Sciatic nerve (tissue), 2 donors: ENCODE data around the gene FHL1. TPM values are rescaled to one million over a fixed set of nuclear protein-coding genes. Genes with fewer than 3 reads are reported as not detected.

Source experiments
- ATAC-seq: fragments of 200-7000 bp; cut with Tn5 transposase; one replicate; pipeline ENCODE4 v1.9.1; 2020; ENCODE audit warnings: mild to moderate bottlenecking, moderate library complexity
- DNase-seq: peaks from one replicate; pipeline ENCODE4 v3.0.0-alpha.2; 2020; ENCODE audit warnings: low spot score
- intact Hi-C: fragments of 100-400 bp; cut with DNase I; formaldehyde crosslinking; loops from one replicate; pipeline ENCODE4 v1.14.2; 2022
- total RNA-seq: library from RNA; stranded (reverse); fragmentation: NEBNext Ultra II Directional; extraction: Animal tissue kit (Norgen Biotek cat#: 25700); gene quantifications from one replicate; pipeline ENCODE4 v1.2.1, GENCODE V29; 2021
- donor health status: DM: no; HTN: no; CAD: no.
- donor health status: DM: no; HTN: no; CAD: no.

Gene FHL1
- total RNA-seq, 1 donor from 2014 or later: 174 TPM

DNA sequence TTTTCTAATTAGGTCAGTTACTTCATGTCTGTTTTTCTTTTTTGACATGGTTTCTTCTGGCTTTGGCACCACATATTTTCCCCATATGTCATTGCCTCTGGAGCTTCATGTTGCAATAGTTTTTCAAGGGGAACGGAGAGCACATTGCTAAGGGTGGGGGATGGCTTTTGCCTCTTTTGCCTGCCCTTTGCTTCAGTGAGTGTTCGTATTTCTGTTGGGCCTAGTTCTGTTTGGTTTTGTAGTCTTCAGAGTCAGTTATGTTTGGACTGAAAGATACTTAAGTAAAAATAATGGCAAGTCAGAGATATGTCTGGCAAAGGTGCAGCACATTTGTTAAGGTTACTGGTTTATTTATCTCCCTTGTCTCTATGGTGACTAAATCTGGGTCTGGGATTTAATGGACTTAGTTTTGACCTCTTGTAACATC is 29.1 kb downstream of the FHL1 start:
- ATAC-seq (peak; percentile 97), DNase-seq (no peak)
- intact Hi-C loops: no loop called here

DNA sequence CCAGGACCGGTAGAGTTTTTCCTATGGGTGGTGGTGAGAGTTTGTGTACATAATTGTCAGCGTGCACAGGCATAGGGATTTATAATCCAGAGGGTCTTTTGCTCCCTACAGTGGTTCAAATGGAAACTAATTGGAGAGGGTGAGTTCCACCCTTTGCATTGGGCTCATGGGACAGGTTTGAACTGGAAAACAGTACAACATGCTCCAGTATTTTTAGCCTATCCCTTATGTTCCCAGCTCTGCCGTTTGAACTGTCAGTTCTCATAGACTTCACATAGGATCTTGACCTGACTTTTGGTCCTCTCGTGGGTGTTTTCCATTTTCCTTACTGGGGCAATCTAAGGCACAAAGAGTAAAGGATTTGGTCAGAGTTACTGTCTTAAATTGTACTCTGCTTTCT is 31.8 kb downstream of the FHL1 start:
- no peak for DNase-seq
- intact Hi-C loops: no loop called here
- ATAC-seq: no peak

DNA sequence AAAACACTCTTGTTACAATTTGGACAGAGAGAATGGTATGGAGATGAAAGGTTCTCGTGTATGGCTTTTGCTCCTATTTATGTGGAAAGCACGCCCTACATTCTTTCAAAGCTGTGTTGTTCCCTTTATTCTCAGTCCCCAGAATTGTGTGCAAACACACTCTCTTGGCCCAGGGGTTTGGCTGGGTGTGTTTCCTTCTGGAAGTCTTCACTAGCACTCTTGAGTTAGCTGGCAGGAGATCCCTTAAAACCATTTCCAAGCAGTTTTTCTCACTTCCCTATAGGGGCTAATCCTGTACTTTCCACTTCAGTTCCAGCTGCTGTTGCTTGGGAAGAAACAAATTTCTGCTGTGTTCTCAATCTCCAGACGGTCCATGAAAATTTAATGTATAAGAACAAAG is 35.1 kb downstream of the FHL1 start:
- ATAC-seq: peak; percentile 59
- intact Hi-C loops: no loop called here
- no peak for DNase-seq

- ATAC-seq (peak; percentile 54), DNase-seq (no peak)
- intact Hi-C loops: no loop called here
These were observed 35.8 kb downstream of the FHL1 start for GRCh38 chrX:136183172-136183571.

GRCh38 chrX:136183917-136184316 is 36.6 kb downstream of the FHL1 start:
- intact Hi-C loops: no loop called here
- DNase-seq: no peak
- ATAC-seq: peak; percentile 53

- intact Hi-C loops: no loop called here
- ATAC-seq: no peak
- no peak for DNase-seq
These were observed 38.2 kb downstream of the FHL1 start for GRCh38 chrX:136185401-136186022.

DNA sequence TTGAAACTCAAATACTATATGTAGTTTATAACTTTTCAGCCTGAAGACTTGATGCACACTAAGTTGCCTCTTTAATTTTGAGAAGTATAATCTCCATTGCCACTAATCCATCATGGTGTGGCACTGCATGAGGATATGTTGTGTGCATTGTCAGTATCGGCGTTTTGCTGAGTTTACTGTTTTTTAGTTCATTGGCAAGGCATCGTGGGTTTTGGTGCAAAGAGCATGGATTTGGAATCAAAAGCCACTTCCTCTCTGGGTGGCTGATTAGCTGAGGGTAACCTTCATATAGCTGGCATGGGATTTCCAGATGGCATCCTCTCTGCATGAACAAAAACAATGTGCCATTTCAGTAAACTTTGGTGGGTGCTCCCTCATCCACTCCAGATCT is 38.7 kb downstream of the FHL1 start:
- intact Hi-C loops: no loop called here
- DNase-seq (no peak), ATAC-seq (no peak)

DNA sequence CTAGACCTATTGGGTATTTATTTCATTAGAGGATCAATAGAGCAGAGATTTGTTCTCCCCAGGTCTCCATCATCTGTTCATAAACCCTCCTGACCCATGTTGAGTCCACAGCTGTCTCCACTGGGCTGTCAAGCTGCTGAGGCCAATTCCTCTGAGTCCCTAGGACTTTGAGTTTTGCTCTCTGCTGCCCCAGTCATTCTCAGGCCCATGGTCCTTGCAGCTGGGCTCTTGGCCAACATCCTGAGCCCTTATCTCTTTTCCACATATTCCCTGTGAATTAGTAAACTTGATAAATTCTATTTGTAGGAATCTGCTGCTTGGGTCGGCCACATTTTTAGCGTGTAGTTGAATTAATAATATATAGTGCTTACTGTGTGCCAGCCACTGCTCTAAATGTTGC is 41.9 kb downstream of the FHL1 start:
- ATAC-seq (no peak), DNase-seq (no peak)
- intact Hi-C loops: no loop called here

- DNase-seq: no peak
These were observed 42.8 kb downstream of the FHL1 start for GRCh38 chrX:136190038-136190713.

DNA sequence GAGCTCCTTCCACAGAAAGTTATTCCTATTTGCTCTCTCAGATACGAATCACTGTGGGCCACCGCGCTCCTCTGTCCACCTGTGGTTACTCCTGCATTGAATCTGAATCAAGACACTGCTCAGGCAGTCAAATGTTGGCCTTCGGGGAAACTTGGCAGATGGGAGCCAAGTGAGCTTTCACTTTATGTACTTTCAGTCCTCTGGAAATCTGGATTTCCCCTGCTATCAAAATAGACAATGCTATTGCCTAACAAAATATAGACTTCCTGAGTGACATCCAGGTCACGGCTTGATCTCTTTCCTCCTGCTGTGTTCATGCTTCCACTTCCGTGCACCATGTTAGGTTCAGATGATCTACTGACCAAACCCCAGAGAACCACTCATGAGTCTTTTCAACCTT is 43.8 kb downstream of the FHL1 start:
- intact Hi-C loops: no loop called here
- DNase-seq (no peak), ATAC-seq (peak; percentile 33)

More at GRCh38 chrX:136190038-136190713, 42.8 kb downstream of the FHL1 start:
- ATAC-seq: no peak
- intact Hi-C loops: no loop called here

GRCh38 chrX:136192135-136192534 is 44.8 kb downstream of the FHL1 start:
- ATAC-seq: no peak
- intact Hi-C loops: no loop called here
- no peak for DNase-seq

DNA sequence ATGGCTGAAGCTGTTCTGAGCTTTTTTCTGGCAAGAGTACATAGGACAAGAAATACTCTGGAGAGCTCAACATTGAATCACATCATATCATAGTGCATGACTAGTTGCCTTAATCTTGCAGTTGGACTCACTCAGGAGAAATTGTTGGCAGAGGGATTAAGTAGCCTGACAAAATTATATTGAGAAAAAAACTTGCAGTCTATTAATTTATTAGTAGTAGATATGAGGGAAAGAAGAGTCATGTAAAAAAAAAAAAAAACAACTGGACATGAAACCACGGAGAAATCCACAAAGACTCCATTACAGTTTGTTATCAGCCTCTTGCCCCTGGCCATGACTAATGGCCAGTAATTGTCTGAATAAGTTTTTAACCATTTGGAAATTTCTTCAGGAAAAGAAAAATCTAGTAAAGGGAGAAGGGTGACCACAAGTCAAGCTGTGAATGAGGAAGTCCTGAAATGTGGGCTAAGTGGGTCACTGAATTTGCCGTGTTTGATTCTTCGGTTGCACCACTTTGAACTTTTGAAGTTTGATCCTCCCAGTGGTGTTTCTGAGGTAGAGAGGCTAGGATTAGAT is 45.6 kb downstream of the FHL1 start:
- ATAC-seq (peak; percentile 55), DNase-seq (no peak)
- intact Hi-C loops: no loop called here

- intact Hi-C loops: no loop called here
- DNase-seq: no peak
- ATAC-seq: no peak
These were observed 46.4 kb downstream of the FHL1 start for GRCh38 chrX:136193771-136194170.

DNA sequence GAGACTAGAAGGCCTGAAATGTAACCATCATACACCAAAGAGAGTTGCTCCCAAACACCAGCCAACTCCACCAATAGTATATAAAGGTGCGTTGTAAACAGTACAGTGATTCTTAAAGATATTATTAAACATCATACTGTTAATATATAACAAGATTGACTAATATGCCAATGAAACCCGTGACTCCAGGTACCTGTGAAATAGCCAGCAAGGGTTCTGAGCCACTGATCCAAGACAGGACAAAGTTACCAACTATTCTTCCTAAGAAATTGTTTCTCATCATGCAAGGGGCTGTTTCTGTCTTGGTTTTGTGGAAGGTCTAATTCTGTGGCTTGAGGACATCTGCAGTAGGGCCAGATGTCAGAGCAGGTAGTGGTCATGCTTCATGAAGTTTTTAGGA is 47.2 kb downstream of the FHL1 start:
- ATAC-seq: no peak
- intact Hi-C loops: no loop called here
- no peak for DNase-seq

DNA sequence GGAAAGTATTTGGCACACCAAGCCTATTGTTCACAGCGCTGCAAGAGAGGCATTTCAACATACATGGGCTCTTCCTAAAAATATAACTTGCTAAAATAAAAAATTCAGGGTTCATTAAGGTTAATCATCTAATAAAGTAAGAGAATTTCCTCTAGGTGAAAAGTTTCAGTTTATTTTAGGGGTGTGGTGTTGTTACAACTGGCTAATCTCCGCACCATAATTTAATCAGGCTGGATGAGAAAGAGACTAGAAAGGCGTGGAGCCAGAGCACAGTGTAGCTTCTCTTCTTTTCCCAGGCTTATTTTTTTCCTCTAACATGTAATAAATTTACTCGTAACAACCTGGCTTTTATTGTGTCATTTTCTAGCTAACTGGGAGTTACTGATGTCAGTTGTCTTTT is 47.9 kb downstream of the FHL1 start:
- ATAC-seq (peak; percentile 7), DNase-seq (no peak)
- intact Hi-C loops: no loop called here

DNA sequence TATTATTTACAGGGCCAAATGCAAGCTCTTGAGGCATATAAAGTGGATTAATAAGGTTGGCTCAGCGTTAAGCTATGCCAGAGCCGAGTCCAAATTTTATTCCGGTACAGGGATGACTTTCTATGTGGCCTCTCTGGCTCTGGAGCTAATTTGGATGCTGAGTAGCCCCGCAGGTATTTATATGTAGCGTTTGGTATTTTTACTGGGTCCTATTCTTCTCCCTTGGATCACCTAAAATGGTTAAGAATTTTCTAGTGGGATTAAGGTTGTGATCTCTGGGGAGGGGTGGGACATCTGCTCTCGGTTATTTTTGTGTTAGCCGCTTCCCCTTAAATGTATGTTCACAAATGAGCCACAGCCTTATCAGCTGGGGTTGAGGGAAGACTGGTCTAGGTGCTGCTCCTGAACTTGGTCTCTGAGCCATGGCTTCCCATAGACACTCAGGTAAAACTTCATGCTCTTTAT is 49.4 kb downstream of the FHL1 start:
- ATAC-seq: no peak

DNA sequence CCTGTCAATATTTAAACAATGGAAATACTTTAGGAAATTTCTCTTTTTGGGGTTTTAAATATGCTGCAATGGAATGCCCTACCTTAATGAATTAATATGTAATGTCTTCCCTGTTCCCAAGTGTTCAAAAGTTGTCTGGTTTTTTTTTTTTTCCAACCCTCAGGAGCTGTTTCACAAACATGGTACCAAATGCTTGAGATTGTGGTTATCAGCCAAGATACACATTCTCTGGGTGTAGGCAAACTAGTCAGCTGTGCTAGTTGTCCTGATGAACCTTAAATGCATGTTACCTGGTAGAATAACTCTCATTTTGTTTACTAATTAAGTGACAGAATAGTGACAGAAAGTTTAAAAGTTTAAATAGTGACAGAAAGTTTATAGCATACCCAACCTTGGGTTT is 50.7 kb downstream of the FHL1 start:
- DNase-seq (no peak), ATAC-seq (no peak)
- intact Hi-C loops: no loop called here

More for the DNA sequence above, 49.4 kb downstream of the FHL1 start:
- intact Hi-C loops: no loop called here
- DNase-seq: no peak

DNA sequence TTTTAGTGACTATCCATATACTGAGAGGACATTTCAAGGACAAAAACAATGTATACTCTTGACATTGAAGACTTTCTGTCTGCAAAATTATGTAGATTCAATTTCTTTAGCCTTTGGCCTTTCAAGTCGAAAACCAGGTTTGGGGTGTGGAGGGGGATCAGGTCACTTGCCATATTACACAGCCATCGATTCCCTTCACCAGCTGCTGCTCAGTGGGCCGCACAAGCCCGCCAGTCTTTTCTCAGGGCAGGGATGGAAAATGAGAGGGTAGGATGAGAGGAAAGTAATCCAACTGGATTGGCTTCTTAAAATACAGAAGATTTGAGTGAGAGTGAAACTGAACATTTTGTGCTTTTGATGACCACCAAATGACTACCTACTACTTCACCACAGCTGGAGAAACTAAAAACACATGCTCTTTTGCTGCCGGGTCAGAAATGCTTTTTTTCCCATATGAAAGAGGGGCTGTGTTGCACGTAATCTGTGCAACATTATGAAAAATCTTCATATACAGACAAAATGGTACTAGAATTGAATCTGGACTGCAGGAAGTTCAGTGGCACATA is 51.4 kb downstream of the FHL1 start:
- DNase-seq (no peak), ATAC-seq (no peak)
- intact Hi-C loops: no loop called here

DNA sequence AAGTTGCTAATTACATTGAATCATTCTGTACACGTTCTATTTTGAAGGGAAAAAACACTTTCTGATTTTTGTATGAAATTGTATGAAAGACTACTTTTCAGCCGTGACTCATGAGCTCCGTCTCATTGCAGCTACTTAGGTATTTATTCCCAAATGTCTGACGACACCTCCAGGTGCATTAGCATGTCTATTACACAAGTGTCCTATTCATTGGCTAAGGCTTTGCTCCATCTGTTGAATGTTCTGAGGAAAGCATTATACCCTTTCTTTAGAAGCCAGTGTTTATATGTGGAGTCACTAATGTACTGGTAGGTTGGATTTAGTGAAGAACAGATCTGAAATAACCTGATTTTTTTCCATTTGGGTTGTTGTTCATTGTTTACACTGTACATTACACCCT is 52.0 kb downstream of the FHL1 start:
- intact Hi-C loops: no loop called here
- ATAC-seq: peak; percentile 50
- DNase-seq: no peak

DNA sequence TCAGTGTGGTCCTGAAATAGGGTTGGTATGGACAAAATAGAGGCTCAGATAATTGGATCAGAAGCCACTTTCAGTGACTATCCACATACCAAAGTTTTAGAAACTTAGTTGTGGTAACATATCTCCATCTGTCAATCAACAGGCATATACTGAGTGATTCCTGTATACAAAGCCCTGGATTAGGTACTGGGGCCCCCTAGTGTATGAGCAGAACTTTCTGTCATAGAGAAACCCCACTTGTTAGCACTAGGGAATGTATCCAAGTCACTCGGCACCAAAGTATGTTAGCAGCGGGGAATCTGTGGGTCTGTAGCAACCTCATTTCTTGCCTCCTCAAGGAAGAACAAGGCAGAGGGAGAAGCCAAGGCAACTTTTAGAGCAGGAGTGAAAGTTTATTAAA is 53.1 kb downstream of the FHL1 start:
- DNase-seq (no peak), ATAC-seq (no peak)
- intact Hi-C loops: no loop called here
